Activated naive CD8-positive, alpha-beta T cell treated with anti-CD3 and anti-CD28 coated beads, Interleukin-2, amount 10 ng/mL, durations not matched to agents 7 days and 5 days (primary cell): ENCODE data around the gene THOP1. TPM values are rescaled to one million over a fixed set of nuclear protein-coding genes. Genes with fewer than 3 reads are reported as not detected.

ENCODE experiments used
- ATAC-seq: fragments of 150-1000 bp; cut with Tn5 transposase; one replicate; pipeline ENCODE4 v1.10.0; 2021; ENCODE audit warnings: low read depth, moderate library complexity
- POLR2A ChIA-PET: fragments of 350-600 bp; sonication (Branson Sonifier 250); formaldehyde crosslinking; loops from one replicate; lab custom pipeline; 2021; ENCODE audit warnings: antibody characterized with exemption; lab: Charles Lee
- DNase-seq: peaks from one replicate; pipeline ENCODE4 v3.0.0; 2021
- H3K27ac Mint-ChIP-seq: one replicate; pipeline ENCODE4 v1.8.0; 2022; ENCODE audit warnings: mild to moderate bottlenecking, mixed read lengths
- H3K27me3 Mint-ChIP-seq: one replicate; pipeline ENCODE4 v1.8.0; 2022; ENCODE audit warnings: mild to moderate bottlenecking, moderate library complexity, mixed read lengths
- H3K36me3 Mint-ChIP-seq: one replicate; pipeline ENCODE4 v1.8.0; 2021; ENCODE audit warnings: mild to moderate bottlenecking, mixed read lengths
- H3K4me1 Mint-ChIP-seq: one replicate; pipeline ENCODE4 v1.8.0; 2021; ENCODE audit warnings: mixed read lengths
- H3K4me3 Mint-ChIP-seq: one replicate; pipeline ENCODE4 v1.8.0; 2022; ENCODE audit warnings: mild to moderate bottlenecking, moderate library complexity, mixed read lengths
- H3K9me3 Mint-ChIP-seq: one replicate; pipeline ENCODE4 v1.8.0; 2021; ENCODE audit warnings: mixed read lengths
- total RNA-seq, 2 experiments: library from RNA; stranded (reverse); gene quantifications; one replicate each; pipeline ENCODE4 v1.2.3, GENCODE V29; 2021

THOP1 gene
- 10 to 100 TPM; 73.2 to 78.8 TPM for total RNA-seq

DNA sequence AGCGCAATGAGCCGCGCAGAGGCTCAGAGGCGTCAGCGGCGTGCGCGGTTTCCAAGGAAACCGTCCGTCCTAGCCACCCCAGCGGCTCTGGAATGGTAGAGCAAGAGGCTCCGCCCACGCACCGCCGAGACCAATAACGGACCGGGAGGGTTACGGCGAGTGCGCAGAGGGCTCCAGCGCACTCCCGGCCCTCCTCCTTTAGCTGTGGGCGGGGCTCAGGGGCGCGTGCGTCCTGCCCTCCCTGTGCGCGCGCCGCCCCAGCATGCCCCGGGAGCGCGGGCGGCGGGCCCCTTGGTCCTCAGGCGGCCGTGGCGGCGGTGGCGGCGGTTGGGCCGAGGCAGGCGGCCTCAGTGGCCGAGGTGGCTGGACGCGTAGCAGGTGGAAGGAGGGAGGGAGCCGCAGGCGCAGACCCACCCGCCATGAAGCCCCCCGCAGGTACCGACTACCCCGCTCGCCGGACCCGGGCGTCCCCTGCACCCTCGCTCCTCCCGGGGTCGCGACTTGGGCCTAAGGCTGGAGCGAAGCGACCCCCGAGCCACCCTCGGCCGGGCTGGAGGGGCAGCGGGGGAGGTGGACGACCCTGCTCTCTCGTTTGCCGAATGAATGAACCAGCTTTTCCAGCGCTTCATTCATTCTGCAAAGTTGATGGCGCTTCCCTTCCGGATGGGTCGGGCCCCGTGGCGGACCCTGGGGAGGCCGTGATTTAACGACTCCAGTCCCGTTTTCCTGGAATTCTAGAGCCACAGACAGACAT is at the start of gene THOP1:
Gene THOP1 (plus strand): TSS at position 260 of the 754 bp plus-strand sequence. CDS start 160 bp downstream, at position 420.
- Mint-ChIP-seq H3K27ac (peak within 1 kb of the TSS; percentile 61), H3K4me3 (peak within 1 kb of the TSS; percentile 89), H3K27me3 (no peaks in the 10 kb centered on the region), H3K9me3 (no peaks in the 10 kb centered on the region), H3K36me3 (no peaks in the 10 kb centered on the region), H3K4me1 (peaks cover 29% of the 10 kb centered on the region)
- POLR2A ChIA-PET = interaction anchor here (1.0 to 1.4 kb wide), 6 partner anchors 10 to 358 kb away, joined by 3 to 8 read pairs (median 3); partner anchors contain the start of genes SLC39A3, TIMM13 and ZNF555
- peak; percentile 90 for ATAC-seq
- peak; percentile 97 for DNase-seq

- no peak overlapping the region for H3K27ac Mint-ChIP-seq
- peaks cover 28% of the 10 kb centered on the region for H3K36me3 Mint-ChIP-seq
- no peak overlapping the region for H3K4me3 Mint-ChIP-seq
- peaks cover 14% of the 10 kb centered on the region for H3K4me1 Mint-ChIP-seq
- POLR2A ChIA-PET = interaction anchor here (1.2 kb wide), 1 partner anchor 214 kb away, joined by 3 read pairs; no protein-coding TSS in a partner anchor
- ATAC-seq (no peak), DNase-seq (no peak)
- H3K9me3 Mint-ChIP-seq = no peaks in the 10 kb centered on the region
- peaks cover 3% of the 10 kb centered on the region for H3K27me3 Mint-ChIP-seq
Measured at GRCh38 chr19:2736550-2737190, 48.6 kb upstream of the THOP1 start.

DNA sequence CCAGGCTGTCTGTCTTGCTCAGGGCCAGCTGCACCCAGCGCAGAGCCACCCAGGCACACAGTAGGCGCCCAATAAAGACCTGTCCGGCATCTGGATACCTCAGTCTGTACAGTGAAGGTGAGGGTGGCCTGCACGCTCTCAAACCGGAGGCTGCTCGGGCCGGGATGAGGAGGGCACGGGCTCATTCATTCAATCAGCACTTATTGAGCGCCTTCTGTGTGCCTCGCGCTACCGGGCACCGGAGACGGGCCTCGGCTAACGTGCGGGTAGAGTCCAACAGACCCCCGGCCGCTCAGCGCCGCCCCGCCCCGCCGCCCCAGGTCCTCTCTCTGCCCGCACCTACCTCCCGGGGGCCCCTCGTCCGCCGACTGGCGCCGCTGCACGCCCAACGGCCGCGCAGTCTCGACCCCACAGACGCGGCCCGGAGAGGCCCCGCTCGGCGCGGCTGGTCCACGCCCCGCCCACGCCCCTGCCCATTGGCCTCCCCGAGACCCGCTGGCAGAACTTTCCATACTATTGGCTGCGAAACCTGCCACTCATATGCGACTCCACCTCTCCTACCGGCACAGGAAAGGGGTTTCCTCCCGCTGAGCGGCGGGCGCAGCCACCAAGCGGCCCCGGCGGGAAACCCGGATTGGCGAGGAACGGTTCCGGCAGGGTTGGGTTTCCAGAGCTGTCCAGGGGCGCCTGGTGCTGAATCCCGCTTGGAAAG is 45.5 kb upstream of the THOP1 start, which contains the start of gene SLC39A3:
Gene SLC39A3 (minus strand): TSS at position 416 of the 712 bp plus-strand sequence. CDS start 2,760 bp downstream, outside the sequence.
- peaks cover 14% of the 10 kb centered on the region for H3K27me3 Mint-ChIP-seq
- H3K4me1 Mint-ChIP-seq = peaks cover 14% of the 10 kb centered on the region
- POLR2A ChIA-PET = interaction anchor here (0.6 to 2.1 kb wide), 5 partner anchors 14 to 211 kb away, joined by 3 to 8 read pairs (median 5); partner anchors contain the start of genes GNG7, SGTA and THOP1
- H3K36me3 Mint-ChIP-seq = peaks cover 23% of the 10 kb centered on the region
- no peaks in the 10 kb centered on the region for H3K9me3 Mint-ChIP-seq
- DNase-seq = peak; percentile 95
- H3K4me3 Mint-ChIP-seq = peak within 1 kb of the TSS; percentile 84
- peak within 1 kb of the TSS; percentile 58 for H3K27ac Mint-ChIP-seq
- peak; percentile 99 for ATAC-seq

GRCh38 chr19:2740314-2740656 is 45.0 kb upstream of the THOP1 start:
- peak overlapping the region; percentile 84 for H3K4me3 Mint-ChIP-seq
- peaks cover 21% of the 10 kb centered on the region for H3K36me3 Mint-ChIP-seq
- H3K27me3 Mint-ChIP-seq = peaks cover 14% of the 10 kb centered on the region
- no peak overlapping the region for H3K27ac Mint-ChIP-seq
- POLR2A ChIA-PET = interaction anchor here (2.1 kb wide), 1 partner anchor 38 kb away, joined by 7 read pairs; the partner anchor contains the start of gene GNG7
- DNase-seq (no peak), ATAC-seq (no peak)
- no peaks in the 10 kb centered on the region for H3K9me3 Mint-ChIP-seq
- H3K4me1 Mint-ChIP-seq = peaks cover 14% of the 10 kb centered on the region

DNA sequence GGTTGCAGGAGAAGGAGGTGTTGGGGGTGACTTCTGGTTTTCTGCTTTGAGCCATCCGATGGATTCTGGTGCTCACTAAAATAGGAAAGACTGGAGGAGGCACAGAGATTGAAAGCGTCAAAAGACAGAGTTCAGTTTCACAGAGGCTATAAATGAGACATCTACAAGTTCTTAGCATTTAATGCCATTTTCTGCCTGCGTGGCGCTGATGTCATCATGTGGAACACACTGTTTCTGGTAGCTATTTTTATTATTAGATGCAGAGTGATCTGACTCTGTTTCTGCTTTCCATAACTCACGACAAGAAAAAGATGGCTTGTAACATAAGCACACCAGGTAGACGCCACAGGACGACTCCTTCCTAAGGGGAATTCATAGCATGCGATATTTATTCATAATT is 42.2 kb upstream of the THOP1 start:
- H3K36me3 Mint-ChIP-seq = peaks cover 5% of the 10 kb centered on the region
- ATAC-seq = no peak
- POLR2A ChIA-PET = no interaction called here

DNA sequence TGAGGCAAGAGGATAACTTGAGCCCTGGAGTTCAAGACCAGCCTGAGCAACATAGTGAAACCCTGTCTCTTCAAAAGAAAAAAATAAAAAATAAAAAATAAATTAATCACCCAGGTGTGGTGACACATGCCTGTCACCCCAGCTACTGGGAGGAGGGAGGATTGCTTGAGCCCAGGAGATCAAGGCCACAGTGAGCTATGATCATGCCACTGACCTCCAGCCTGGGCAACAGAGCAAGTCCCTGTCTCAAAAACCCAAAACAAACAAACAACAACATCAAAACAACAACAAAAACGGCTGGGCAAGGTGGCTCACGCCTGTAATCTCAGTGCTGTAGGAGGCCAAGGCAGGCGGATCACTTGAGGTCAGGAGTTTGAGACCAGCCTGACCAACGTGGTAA is 41.2 kb upstream of the THOP1 start:
- ATAC-seq = no peak
- Mint-ChIP-seq H3K9me3 (no peaks in the 10 kb centered on the region), H3K27ac (no peak overlapping the region), H3K36me3 (no peaks in the 10 kb centered on the region), H3K4me3 (no peak overlapping the region), H3K4me1 (peaks cover 5% of the 10 kb centered on the region), H3K27me3 (peaks cover 18% of the 10 kb centered on the region)
- POLR2A ChIA-PET = no interaction called here
- no peak for DNase-seq

More for the DNA sequence above, 42.2 kb upstream of the THOP1 start:
- peaks cover 18% of the 10 kb centered on the region for H3K27me3 Mint-ChIP-seq
- no peak overlapping the region for H3K4me3 Mint-ChIP-seq
- DNase-seq = no peak
- H3K27ac Mint-ChIP-seq = no peak overlapping the region
- H3K4me1 Mint-ChIP-seq = peaks cover 11% of the 10 kb centered on the region
- H3K9me3 Mint-ChIP-seq = no peaks in the 10 kb centered on the region

GRCh38 chr19:2747349-2747748 is 38.0 kb upstream of the THOP1 start:
- Mint-ChIP-seq H3K36me3 (no peaks in the 10 kb centered on the region), H3K27ac (no peak overlapping the region), H3K4me3 (no peak overlapping the region), H3K9me3 (no peaks in the 10 kb centered on the region), H3K4me1 (no peaks in the 10 kb centered on the region), H3K27me3 (peaks cover 9% of the 10 kb centered on the region)
- no peak for DNase-seq
- POLR2A ChIA-PET = no interaction called here
- no peak for ATAC-seq

DNA sequence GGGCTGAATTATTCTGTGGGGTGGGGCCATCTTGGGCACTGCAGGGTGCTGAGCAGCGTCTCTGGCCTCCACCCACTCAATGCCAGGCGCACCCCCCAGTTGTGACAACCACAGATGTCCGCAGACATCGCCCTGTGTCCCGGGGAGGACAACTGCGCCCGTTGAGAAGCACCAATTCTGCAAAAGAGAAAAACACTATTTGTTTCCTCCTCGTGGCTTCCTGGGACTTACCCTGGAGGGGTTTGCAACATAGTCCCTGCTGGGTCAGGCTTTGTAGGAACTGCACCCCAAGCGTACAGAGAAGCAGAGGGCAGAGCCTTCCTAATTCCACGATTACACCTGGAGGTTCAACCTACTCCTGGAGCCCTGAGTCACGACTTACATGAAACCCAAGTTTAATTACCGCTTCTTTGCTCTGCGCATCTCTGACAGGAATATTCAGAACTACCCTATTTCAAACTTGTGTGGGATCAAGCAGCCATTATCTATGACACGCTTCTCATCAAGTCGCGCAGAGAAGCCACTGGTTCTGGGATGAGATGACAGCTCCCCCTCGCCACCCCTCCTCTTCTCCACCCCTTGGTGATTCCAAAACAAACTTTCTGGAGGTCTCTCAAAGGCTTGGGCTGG is 34.4 kb upstream of the THOP1 start:
- H3K27me3 Mint-ChIP-seq = no peaks in the 10 kb centered on the region
- no peaks in the 10 kb centered on the region for H3K9me3 Mint-ChIP-seq
- H3K27ac Mint-ChIP-seq = no peak overlapping the region
- DNase-seq (no peak), ATAC-seq (no peak)
- POLR2A ChIA-PET = no interaction called here
- no peaks in the 10 kb centered on the region for H3K4me1 Mint-ChIP-seq
- H3K4me3 Mint-ChIP-seq = no peak overlapping the region
- no peaks in the 10 kb centered on the region for H3K36me3 Mint-ChIP-seq

DNA sequence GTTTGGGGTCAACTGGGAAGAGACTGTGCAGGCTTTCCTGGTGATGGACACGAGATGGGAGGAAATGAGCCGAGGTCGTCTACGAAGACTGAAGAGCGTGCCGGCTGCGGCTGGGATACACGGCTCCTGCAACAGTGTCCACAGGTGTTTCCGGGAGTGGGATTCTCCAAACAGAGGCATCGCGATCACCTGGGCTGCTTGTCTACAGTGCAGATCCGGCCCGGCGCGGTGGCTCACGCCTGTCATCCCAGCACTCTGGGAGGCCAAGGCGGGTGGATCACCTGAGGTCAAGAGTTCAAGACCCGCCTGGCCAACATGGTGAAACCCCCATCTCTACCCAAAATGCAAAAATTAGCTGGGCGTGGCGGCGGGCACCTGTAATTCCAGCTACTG is 33.9 kb upstream of the THOP1 start:
- H3K4me1 Mint-ChIP-seq = no peaks in the 10 kb centered on the region
- POLR2A ChIA-PET = interaction anchor here (0.6 kb wide), 1 partner anchor 475 kb away, joined by 3 read pairs; no protein-coding TSS in a partner anchor
- no peak for DNase-seq
- no peaks in the 10 kb centered on the region for H3K27me3 Mint-ChIP-seq
- no peaks in the 10 kb centered on the region for H3K36me3 Mint-ChIP-seq
- no peak overlapping the region for H3K4me3 Mint-ChIP-seq
- H3K27ac Mint-ChIP-seq = no peak overlapping the region
- no peaks in the 10 kb centered on the region for H3K9me3 Mint-ChIP-seq
- ATAC-seq = no peak

DNA sequence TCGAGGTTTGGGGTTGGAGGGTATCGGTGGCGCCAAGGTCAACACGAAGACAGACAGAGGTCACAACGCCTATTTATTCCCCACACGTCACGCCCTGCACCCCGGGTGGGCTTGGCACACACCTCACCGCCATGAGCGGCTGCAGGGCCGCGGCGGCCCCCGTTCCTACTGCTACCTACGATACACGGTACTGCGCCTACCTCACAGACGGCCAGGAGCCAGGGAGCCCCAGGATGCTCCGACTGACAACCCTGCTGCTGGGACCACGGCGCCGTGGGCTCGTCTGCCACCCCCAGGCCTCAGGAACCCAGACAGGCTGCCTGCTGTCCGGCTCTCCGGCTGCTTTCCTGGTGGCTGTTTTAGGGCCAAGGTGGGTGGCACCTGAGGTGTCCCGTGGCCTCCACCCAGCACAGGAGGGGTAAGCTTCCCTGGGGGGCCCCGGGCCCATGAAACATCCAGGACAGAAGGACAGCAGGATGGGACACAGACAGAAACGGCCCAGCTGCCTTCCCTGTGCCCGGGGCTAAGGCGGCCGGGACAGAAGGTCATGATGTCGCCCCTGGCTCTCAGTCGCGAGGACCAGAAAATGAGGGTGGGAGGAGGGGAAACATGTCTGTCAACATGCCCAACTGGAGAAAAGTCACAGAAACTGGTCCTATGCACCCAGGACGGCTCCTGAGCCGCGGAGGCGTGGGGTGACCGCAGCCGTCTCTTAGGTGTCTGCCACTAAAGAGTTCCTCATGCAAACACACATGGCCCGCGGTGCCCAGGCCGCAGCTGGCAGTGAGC is 30.4 kb upstream of the THOP1 start:
- Mint-ChIP-seq H3K27ac (no peak overlapping the region), H3K9me3 (no peaks in the 10 kb centered on the region), H3K4me3 (no peak overlapping the region), H3K27me3 (no peaks in the 10 kb centered on the region), H3K4me1 (peaks cover 2% of the 10 kb centered on the region), H3K36me3 (peaks cover 7% of the 10 kb centered on the region)
- no peak for ATAC-seq
- DNase-seq = no peak
- POLR2A ChIA-PET = no interaction called here

- no peak overlapping the region for H3K27ac Mint-ChIP-seq
- DNase-seq (no peak), ATAC-seq (no peak)
- no peaks in the 10 kb centered on the region for H3K27me3 Mint-ChIP-seq
- peaks cover 8% of the 10 kb centered on the region for H3K36me3 Mint-ChIP-seq
- H3K9me3 Mint-ChIP-seq = no peaks in the 10 kb centered on the region
- H3K4me3 Mint-ChIP-seq = no peak overlapping the region
- H3K4me1 Mint-ChIP-seq = peaks cover 2% of the 10 kb centered on the region
- POLR2A ChIA-PET = no interaction called here
Measured at GRCh38 chr19:2755448-2755705, 29.9 kb upstream of the THOP1 start.

DNA sequence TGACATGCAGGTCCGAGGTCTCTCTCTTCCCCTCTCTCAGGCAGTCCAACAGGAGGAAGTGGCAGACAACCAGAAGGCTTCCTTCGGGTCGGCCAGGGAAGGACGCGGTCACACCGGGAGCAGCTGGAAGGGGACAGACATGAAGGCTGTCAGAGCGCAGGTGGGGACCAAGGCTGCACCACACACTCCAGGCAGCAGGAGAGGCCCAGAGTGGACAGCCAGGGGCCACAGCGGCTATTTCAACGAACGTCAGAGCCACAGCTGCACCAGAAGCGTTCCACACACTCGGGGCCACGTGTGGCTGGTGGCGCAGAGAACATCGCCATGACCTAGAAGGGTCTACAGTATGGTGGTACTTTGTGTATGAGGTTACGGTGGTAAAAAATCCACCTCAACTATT is 29.5 kb upstream of the THOP1 start:
- Mint-ChIP-seq H3K27ac (no peak overlapping the region), H3K27me3 (no peaks in the 10 kb centered on the region), H3K36me3 (peaks cover 8% of the 10 kb centered on the region), H3K4me1 (peaks cover 2% of the 10 kb centered on the region), H3K4me3 (no peak overlapping the region), H3K9me3 (no peaks in the 10 kb centered on the region)
- DNase-seq (no peak), ATAC-seq (no peak)
- POLR2A ChIA-PET = no interaction called here
